Measurements from ENCODE around the gene CALD1.

Gene CALD1

DNA sequence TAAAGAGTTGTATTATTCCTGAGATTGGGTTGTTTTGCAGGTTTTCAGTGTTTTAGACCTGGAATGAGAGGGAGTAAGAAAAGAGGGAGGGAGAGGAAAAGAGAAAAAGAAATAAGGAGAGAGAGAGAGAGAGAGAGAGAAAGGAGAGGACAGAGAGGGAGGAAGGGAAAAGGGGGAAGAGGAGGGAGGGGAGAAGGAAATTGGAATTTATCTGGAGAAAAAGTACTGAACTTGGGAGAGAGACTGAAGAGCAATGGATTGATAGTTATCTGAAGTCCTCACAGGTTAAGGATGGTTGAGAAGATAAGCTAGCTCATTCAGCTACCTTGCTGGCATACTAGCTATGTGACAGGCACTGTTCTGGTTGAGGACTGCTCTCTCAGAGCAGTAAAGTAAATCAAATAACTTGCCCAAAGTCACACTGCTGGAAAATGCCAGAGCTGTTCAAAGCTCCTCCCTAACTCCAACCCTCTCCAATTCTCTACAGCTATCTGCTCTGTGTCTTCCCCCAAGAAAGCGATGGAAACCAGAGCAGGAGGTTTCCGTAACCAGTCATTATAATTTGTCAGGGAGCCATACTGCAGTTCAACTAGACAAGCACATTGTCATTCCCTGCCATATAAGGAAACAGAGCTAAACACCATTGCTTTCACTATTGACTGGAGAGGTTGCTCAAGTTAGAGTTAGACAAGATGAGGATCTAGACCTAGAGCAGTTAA, 10.7 kb downstream of the CALD1 start:
- DNase-seq, result no peak

DNA sequence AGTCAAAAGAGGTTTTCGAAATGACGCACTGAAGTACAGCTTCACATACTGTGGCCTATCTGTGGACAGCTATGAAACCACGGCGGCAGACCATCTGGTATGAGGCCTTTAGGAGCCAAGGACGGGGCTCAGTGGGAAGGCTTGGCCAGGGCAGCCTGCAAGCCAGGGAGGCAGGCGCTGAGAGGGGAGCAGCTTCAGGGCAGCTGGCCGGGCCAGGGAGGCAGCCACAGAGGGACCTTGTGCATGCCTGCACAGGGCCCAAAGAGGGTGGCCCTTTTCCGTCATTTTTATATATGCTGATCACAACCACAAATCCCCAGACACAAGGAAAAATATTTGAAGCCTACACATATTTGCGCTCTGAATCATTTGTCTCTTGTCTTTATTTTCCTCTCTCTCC, 13.5 kb downstream of the CALD1 start:
- no peak for DNase-seq

DNA sequence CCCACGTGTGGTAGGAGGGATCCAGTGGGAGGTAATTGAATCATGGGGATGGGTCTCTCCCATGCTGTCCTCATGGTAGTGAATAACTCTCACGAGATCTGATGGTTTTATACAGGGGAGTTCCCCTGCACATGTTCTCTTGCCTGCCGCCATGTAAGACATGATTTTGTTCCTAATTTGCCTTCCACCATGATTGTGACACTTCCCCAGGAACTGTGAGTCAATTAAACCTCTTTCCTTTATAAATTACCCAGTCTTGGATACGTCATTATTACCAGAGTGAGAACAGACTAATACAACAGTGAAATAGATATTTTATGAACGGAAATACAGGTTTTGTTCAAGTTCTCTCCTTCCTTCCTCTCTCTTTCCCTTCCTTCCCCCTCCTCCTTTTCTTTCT, 15.8 kb downstream of the CALD1 start:
- no peak for DNase-seq

DNA sequence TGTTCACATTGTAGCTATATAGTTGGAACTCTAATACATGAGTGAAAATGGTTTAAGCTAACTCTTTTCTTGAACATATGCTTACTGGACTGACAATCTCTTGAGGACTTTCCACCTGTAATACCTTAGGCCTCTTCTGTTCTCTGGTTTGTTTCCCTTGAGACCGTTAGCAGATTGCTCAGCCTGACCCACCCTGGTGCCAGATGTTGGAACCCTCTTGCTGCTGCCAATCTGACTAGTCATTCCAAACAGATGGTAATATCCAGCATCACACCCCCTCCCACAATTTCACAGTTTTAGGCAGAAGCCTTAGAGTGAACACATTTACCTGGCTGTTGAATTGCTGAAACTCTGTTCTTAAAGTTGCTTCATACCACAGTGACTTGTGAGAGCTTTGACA, 18.7 kb downstream of the CALD1 start:
- DNase-seq, result no peak

DNA sequence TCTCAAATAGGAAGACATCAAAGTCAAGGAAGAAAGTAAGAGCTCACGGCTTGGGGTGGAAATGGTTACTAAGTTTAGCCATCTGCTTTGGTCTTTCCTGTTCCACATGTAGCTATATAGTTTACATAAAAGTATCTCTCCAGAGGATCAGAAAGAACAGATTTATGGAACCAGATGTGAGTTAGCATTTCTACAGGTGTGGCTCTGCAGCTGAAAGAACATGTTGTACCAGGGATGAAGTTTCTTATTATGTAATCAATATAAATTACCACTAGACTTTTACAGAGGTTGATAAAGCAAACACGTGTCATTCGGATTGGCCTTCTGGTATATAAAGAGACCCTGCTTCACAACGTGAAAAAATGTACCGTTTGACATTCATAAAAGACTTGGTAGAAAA, 19.9 kb downstream of the CALD1 start:
- no peak for DNase-seq

DNA sequence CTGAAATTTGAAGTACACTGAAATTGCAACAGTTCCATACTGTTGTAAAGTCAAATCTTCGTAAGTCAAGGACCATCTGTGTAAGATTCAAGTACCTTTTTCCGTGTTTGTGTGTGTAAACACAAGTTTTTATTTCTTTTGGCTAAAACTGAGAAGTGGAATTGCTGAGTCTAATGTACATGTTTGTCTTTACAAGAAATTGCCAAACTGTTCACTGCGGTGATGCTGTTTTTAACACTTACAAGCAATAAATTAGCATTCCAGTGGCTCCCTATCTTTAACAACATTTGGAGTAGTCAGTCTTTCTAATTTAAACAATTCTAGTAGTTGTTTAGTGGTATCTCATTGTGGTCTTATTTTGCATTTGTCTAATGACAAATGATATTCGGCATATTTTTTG, 23.3 kb downstream of the CALD1 start:
- no peak for DNase-seq

DNA sequence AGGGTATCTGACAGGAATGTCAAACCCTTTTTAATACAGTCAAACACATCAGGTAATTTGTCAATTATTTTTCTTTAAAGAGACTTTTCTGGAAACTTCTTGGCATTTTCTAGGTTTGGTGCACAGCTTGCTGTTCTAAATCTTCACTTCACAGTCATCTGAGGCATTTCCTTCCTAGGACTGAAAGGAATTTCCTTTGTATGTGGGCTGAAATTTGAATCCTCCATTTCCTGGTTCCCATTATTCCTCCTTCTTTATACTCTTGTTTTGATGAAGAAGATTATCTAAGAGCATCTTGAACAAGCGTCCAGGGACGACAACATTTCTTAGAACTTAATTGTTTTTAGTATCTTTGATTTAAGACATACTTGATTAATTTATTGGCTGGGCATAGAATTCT, 24.9 kb downstream of the CALD1 start:
- DNase-seq, result no peak

DNA sequence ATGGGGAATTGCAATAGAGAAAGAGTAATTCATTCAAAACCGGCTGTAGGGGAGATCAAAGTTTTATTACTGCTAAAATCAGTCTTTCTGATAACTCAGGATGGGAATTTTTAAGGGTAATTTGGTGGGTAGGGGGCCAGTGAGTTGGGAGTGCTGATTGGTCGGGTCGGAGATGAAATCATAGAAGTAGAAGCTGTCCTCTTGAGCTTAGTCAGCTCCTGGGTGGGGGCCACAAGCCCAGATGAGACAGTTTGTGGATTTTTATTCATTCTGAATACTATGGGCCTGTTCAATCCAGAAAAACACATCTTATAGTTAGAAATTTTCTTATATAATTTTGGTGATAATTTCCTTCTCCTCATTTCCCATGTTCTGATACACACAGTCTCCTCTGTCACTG, 25.4 kb downstream of the CALD1 start:
- DNase-seq, result no peak

DNA sequence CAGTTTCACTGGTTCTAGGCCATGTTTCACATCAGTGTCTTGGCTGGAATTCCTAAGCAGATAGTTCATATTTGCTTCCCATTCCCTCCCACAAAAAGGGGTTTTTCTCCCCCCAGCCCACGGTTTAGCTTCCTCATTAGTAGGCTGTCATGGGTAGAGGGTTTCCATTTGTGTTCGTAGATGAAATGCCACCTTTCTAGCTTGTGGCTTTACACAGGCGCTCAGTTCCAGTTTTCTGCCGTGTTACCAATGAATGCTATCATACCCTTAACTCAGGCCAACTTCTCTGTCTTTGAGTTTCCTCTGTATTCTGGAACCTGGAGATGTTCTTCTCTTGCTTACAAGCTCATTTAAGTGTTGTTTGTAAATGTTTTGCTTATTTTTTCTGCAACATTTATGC, 26.8 kb downstream of the CALD1 start:
- no peak for DNase-seq

DNA sequence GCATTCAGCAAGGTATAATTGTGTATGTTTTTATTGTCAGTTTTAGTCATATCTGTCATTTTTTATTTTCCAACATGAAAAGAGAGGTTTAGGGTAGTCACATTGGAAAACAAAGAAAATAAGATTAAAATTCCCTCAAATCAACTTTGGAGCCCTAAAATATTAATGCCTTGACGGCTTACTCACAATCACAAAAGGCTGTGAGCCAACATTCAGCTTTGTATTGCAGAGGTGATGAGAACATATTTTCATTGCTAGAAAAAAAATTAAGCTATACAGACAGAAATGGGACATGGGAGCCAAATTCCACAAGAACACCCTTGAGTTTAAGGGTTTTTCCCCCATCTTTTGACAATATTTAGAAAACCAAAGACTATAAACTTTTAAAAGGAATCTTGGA, 30.2 kb downstream of the CALD1 start:
- no peak for DNase-seq

DNA sequence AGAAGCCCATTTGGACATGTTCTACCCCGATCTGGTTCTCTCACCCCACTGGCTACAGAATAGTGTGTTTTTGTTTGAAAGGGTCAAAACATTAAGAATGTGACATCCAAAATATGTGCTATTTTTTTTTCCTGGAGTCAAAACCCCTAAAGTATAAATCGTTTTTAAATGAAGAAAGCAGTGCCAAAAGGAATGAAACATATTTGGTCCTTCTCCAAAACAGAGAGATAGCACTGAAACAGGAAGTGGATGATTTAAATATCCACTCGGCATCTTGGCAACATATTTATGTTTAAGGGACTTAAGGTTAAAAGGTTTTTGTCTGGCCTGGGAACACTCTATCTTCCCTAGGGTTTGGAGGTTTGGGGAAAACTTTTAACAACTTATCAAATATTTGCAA, 32.3 kb downstream of the CALD1 start:
- no peak for DNase-seq

DNA sequence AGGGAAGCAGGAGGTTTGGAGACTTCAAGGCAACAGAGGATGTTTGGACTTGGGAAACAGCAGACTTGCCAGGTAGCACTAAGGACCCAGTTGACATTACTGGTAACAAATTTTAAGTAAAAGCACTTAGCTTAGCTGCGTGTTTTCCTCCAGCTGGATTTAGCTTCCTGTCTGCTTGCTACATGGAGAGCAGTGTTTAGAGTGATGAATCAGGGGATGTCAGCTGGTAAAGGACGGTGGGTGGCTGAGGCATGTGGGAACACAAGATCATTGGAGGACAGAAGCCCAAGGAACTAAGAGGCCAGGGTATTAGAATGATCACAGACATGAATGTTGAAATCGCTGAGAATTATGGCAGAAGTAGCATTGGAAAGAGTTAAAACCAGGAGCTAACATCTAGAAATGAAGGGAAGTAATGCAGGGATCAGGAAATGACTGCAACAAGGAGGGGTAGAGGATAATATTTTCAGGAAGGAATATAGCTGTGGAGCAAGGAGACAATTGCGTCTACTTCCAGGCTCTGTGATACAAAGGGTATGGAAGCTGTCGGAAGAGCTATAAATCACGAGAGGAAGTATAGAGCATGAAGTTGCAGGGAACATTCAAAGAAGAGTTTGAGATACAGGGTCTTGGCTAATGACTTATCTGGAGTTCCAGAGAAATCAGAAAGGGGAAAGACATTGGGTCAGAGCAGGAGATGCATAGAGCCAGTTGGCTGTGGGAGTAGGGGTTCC, 34.4 kb downstream of the CALD1 start:
- no peak for DNase-seq

DNA sequence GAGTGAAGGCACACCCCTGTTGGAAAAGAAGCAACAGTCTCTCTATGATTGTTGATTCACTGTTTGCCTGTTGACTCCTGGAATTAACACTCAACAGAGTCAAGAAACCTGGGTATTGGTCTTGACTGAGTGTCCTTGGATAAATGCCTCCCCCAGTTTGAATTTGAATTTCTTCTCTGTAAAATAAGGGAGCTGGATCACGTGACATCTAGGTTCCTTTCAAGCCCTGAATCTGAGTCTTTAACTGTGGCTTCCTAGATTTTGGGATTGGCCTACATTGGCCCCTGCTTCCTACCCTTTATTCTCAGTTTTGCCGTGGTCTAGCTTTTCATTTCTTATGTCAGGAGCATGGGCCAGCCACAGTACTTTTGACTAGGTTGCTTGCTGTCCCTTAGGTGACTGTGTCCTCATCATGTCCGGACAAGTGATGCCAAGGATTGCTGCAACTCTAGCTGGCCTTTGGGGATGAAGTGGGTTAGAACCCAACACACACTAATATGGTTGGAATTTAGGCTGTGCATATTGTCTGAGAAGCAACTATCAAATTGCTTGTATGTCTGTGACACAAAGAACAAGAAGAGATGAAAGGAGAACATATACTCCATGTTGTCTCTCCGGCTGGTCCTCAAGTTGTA, 35.4 kb downstream of the CALD1 start:
- no peak for DNase-seq

DNA sequence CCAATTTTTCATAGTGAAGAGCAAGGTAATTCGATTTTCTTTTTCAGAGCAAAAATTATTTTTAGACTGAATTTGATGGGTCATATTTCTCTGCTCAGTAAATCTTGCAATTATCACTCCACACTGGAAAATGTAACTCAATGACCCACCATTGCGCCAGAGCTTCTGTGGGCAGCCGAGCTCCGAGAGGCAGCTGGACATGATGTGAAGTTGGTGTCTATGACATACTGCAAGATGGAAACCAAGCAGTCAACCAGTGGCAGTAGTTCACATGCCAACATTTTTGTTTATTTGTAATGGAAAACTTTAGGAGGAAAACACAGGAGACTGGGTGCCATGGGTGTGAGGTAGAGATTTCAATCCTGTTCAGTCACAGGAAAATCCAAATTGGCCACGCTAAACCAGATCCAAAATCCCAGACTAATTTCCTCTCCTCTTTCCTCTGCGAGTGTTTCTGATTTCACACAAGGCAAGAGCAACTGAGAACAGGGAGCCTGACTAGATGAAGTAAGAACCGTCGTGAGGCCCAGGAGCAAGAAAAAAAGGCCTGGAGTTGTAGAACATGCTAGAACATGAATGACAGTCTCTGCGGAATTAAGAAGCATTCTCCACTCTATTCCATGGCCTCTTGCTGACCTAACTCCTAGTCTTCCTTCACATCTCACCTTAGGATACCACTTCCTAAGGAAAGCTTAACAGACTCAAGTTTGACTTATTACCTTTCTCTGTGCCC, 39.3 kb downstream of the CALD1 start:
- no peak for DNase-seq

DNA sequence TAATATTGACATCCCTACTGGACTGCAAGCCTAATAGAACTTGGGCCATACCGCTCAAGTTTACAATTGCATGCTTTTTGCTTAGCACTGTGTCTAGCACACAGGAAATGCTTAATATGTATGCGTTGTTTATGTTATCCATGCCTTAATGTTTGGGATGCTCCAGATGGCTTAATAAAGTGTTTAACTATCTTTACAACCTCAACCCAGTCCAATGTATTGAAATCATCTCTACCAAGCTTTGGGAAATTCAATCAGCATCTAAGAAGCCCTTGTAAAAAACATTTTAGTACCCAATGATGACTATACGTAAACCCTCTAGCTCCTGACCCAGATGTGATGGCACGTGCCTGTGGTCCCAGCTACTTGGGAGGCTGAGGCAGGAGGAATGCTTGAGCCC, 40.0 kb downstream of the CALD1 start:
- no peak for DNase-seq

DNA sequence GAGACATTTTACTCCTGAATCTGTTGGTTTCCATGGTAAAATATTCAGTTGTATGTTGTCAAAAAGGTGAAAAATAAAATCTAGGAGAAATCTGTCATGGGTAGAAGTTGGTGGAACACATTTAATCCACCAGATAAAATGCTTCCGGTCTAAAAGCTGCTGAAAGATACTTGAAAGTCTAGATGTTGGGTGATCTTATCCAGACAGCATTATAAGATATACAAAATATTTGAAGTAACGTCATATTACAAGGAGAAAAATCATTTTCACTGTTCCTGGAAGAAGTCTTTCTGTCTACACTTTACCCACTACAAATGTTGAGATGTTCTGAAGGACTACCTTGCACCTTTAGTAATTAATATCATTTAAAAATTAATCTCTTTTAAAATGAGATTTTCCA, 40.9 kb downstream of the CALD1 start:
- no peak for DNase-seq

DNA sequence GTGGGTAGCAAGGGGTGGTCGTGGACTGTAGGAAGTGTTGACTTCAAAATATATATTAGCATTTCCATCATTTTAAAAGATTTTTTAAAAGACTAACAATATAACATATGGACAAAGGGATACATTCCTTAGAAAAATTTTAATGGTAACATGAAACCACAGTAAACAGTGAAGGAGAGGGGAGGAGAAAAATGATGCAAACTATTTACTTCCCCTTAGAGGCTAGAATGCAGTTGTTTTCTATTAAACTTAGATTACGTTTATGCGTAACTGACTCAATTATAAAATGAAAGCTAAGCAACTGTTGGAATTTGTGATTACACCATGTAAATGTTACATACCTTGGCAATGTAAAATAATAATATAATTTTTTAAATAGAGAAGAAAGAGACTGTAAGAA, 41.3 kb downstream of the CALD1 start:
- DNase-seq, result no peak

DNA sequence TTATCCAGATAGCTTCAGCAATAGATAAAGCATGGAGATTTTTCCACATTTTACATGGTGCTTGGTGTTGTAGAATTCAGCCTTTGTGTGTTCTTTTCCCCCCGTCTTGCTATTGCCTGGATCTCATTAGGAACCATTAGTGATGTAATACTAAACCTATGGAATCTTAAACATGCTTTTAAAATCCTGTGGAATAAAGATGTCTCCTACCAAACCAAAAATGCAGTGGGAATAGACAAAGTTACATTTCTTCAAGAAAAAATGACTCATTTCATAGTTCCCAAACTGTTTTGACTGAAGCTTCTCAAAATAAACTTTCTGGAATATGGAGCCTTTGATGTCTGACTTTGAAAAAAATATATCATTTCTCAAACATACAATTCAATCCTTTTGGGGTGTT, 44.0 kb downstream of the CALD1 start:
- DNase-seq, result no peak

DNA sequence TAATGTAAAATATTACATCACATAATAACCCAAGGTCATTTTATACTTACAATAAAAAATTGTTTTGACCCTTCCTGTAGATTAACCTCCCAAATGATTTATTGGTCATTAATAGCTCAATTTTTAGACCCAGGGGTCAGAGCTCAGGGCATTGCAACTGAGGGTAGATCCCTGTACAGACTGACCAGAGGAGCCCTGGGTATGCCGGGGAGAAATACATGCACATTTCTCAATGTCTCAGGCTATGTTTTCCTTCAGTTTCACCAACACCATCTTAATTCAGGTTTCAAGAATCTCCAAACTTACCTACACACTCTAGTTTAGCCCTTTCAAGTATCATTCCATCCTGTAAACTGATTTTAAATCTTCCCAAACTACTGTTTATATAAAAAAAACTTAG, 46.2 kb downstream of the CALD1 start:
- DNase-seq, result no peak

DNA sequence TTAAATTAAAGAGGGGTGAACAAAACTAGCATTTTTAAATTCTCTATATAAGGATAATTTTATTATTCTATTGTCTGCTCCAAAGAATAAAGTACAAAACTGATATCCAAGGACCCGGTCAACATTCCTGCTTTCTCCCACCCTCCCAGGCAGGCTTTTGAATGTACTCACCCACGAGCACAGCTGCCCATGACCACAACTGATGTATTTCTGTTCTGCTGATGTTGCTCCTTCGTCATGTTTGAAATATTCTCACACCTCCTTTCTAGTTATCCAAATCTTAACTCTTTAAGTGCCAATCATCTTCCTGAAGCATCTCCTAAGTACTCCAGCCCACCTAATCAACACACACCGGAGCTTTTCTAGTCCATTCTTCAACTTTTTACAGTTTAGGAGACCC, 46.7 kb downstream of the CALD1 start:
- no peak for DNase-seq

DNA sequence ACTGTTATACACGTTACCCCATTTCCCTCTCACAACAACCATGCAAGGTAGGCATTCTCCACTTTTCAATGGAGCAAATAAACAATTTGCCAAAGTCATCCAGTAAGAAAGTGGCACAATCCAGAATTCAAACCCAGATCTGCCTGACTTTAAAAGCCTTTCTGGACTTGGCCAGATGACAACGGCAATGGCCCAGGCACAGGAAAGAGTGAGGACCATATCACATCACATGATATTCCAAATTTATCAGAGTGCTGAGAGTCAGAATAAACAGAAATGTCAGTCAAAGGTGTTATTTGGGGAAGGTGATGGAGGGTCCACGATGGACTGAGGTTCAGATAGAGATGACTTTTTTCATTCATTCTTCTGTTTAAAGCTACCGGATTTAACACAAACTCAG, 48.0 kb downstream of the CALD1 start:
- DNase-seq, result no peak

DNA sequence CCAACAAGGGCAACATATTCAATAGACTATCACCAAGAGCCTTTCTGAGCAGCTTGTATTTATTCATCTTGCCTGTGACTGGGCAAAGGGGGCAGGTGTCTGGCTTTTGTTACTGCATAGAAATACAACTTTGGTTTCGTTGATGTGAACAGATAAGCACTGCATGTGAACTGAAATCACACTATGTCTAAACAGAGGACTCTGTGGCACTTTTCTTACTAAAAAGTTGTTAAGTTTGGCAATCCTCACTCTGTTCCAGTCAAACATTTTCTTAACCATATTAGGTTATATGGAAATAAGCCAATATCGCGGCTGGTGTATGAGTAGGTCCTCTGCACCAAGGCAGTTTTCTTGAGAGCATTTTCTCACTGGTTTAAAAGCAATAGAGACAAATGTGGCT, 48.5 kb downstream of the CALD1 start:
- no peak for DNase-seq

DNA sequence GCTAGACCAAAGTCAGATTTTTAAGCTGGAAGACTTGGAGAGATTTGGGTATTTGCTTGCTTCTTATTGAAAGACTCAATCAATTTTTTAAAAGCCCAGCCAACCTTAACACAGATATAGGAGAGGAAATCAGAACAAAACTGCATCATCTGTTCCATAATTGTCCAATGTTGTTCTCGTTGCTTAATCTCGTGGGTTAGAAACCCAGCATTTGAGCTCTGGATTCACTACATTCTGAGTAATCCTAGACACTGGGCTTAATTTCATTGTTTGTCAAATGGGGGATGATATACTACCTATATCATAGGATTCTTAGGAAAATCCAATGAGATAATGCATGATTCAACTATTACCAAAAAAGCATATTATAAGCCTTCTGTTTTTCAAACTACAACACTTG, 48.9 kb downstream of the CALD1 start:
- DNase-seq, result no peak
